MCF 10A (cell line): ENCODE data around the gene CSNK2A2. TPM values are rescaled to one million over a fixed set of nuclear protein-coding genes. Genes with fewer than 3 reads are reported as not detected.
A peak's percentile ranks its signal among the peaks of the same experiment; 100 is the strongest.

ENCODE experiments used
- BruUV-seq: library from RNA; stranded (reverse); fragments of 400-500 nt; replicated peaks from 2 replicates; lab custom pipeline; 2021; lab: Mats Ljungman, UMichigan
- CTCF ChIA-PET: fragments of 300-600 bp; sonication (Branson Sonifier 250); formaldehyde crosslinking; extraction: SDS; loops from one replicate; lab custom pipeline; 2021; ENCODE audit warnings: antibody characterized with exemption, inconsistent platforms; lab: Yijun Ruan, JAX
- POLR2A ChIA-PET: fragments of 300-600, 350-650 bp; sonication (Branson Sonifier 250); formaldehyde crosslinking; extraction: SDS; loops from one replicate; lab custom pipeline; 2020; ENCODE audit warnings: antibody characterized with exemption, inconsistent platforms; lab: Yijun Ruan, JAX
- DNase-seq: peaks from one replicate; pipeline ENCODE4 v3.0.0-alpha.2; 2018; ENCODE audit not compliant: unreplicated experiment
- H3K27ac Mint-ChIP-seq: one replicate; pipeline ENCODE4 v1.8.0; 2022; ENCODE audit warnings: mild to moderate bottlenecking, low read depth, mixed read lengths; ENCODE audit not compliant: unreplicated experiment
- H3K27me3 Mint-ChIP-seq: one replicate; pipeline ENCODE4 v1.8.0; 2022; ENCODE audit warnings: mixed read lengths; ENCODE audit not compliant: insufficient read depth, unreplicated experiment
- H3K36me3 Mint-ChIP-seq: one replicate; pipeline ENCODE4 v1.8.0; 2022; ENCODE audit warnings: mild to moderate bottlenecking, moderate library complexity, mixed read lengths; ENCODE audit not compliant: insufficient read depth, unreplicated experiment
- H3K4me1 Mint-ChIP-seq: one replicate; pipeline ENCODE4 v1.8.0; 2022; ENCODE audit warnings: mixed read lengths; ENCODE audit not compliant: insufficient read depth, unreplicated experiment
- H3K4me3 Mint-ChIP-seq: one replicate; pipeline ENCODE4 v1.8.0; 2022; ENCODE audit warnings: mild to moderate bottlenecking, moderate library complexity, mixed read lengths; ENCODE audit not compliant: unreplicated experiment
- H3K9me3 Mint-ChIP-seq: one replicate; pipeline ENCODE4 v1.8.0; 2022; ENCODE audit warnings: mixed read lengths; ENCODE audit not compliant: unreplicated experiment
- intact Hi-C: fragments of 100-400 bp; cut with micrococcal nuclease; formaldehyde crosslinking; loops from 2 replicates; pipeline ENCODE4 v1.14.1; 2022
- total RNA-seq: library from RNA; stranded (reverse); gene quantifications from 2 replicates; pipeline ENCODE4 v1.2.3, GENCODE V29; 2022
- TF ChIP-seq, protein P1 (sequence below): fragments of 200-600 bp; IDR thresholded peaks from one replicate; pipeline ENCODE4 v1.8.0; 2022; ENCODE audit warnings: antibody characterized with exemption, mild to moderate bottlenecking; ENCODE audit not compliant: unreplicated experiment

Gene CSNK2A2
- total RNA-seq, 1 experiment from 2014 or later = 97.2 TPM

DNA sequence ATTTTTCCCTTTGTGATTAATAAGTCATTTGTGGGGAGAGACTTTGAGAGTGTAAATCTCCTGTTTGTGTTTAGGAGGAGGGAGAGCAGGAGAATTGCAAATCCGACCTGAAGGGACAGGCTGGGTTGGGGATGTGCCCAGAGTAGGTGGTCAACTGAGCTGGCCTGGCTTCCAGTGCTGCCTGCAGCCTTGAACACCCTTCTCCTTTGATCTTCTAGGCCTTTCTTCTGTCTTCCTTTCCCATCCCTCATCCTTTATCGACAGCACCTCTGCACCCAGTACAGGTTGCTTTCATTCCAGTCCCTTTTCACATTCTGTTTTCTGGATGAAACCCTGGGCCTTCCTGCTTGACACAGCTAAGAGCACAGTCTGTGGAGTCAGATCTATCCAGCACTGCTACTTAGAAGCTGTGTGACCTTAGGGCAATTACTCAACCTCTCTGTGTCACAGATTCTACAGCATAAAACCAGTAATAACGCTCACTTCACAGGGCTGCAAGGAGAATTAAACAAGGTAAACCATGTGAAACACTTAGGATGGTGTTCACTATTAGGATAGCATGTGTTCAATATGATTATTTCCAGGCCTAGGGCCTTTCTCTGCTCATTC is 1.0 kb upstream of the CSNK2A2 start:
- H3K36me3 Mint-ChIP-seq = peaks cover 25% of the 10 kb centered on the region
- peaks cover 19% of the 10 kb centered on the region for H3K4me1 Mint-ChIP-seq
- peak overlapping the region; percentile 49 for H3K27ac Mint-ChIP-seq
- TF ChIP-seq, protein P1, sequence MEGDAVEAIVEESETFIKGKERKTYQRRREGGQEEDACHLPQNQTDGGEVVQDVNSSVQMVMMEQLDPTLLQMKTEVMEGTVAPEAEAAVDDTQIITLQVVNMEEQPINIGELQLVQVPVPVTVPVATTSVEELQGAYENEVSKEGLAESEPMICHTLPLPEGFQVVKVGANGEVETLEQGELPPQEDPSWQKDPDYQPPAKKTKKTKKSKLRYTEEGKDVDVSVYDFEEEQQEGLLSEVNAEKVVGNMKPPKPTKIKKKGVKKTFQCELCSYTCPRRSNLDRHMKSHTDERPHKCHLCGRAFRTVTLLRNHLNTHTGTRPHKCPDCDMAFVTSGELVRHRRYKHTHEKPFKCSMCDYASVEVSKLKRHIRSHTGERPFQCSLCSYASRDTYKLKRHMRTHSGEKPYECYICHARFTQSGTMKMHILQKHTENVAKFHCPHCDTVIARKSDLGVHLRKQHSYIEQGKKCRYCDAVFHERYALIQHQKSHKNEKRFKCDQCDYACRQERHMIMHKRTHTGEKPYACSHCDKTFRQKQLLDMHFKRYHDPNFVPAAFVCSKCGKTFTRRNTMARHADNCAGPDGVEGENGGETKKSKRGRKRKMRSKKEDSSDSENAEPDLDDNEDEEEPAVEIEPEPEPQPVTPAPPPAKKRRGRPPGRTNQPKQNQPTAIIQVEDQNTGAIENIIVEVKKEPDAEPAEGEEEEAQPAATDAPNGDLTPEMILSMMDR = no peak
- intact Hi-C loops = loop anchor here (1.0 kb wide), 1 partner anchor 179 kb away; no protein-coding TSS in a partner anchor
- H3K27me3 Mint-ChIP-seq = no peaks in the 10 kb centered on the region
- peak overlapping the region; percentile 81 for H3K4me3 Mint-ChIP-seq
- ChIA-PET CTCF (interaction anchor here (0.6 to 1.4 kb wide), 12 partner anchors 9 to 1297 kb away, joined by 3 to 5 read pairs (median 4); partner anchors contain the start of gene NDRG4), POLR2A (interaction anchor here (0.6 to 1.4 kb wide), 7 partner anchors 37 to 108 kb away, joined by 3 to 6 read pairs (median 3); partner anchors contain the start of genes CFAP20 and PRSS54)
- no peaks in the 10 kb centered on the region for H3K9me3 Mint-ChIP-seq
- DNase-seq = no peak
- no TSS peak for BruUV-seq

DNA sequence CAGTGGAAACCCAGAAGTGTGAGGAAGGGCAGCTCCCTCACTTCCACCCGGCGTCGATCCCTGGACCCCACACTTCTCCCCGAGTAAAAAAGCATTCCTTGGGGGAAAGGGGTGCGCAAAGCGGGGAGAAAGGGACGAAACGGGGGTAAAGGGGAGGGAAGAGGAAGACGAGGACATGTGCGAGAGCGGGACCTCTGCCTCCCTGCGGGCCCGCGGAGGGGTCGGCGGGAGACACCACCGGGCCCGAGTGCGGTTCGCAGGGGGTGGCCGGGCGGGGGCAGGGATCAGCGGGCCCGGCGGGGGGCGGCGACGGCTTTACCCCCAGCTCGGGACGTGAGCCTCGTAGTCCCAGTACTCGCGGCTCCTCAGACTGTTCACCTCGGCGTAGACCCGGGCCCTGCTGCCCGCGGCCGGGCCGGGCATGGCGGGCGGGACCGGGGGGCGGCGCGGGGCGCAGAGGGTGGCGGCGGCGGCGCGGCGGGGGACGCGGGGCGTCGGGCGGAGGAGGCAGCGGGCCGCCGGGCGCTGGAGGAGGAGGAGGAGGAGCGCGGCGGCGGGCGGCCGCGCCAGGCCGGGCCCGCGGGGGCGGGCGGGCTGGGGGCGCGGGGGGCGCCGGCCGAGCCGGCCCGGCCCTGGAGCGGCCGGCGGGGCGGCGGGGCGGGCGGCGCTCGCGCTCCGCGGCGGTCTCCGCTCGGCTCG is 443 bp downstream of the CSNK2A2 start:
- Mint-ChIP-seq H3K4me3 (peak overlapping the region; percentile 86), H3K4me1 (peaks cover 19% of the 10 kb centered on the region), H3K27me3 (no peaks in the 10 kb centered on the region), H3K9me3 (no peaks in the 10 kb centered on the region), H3K36me3 (peaks cover 37% of the 10 kb centered on the region), H3K27ac (peak overlapping the region; percentile 77)
- CTCF ChIA-PET = interaction anchor here (0.6 to 1.9 kb wide), 24 partner anchors 14 to 487 kb away, joined by 3 to 7 read pairs (median 3); partner anchors contain the start of gene SLC38A7
- BruUV-seq = no TSS peak
- POLR2A ChIA-PET = interaction anchor here (0.9 to 1.3 kb wide), 6 partner anchors 9 to 83 kb away, joined by 3 to 9 read pairs (median 5); partner anchors contain the start of gene CFAP20
- DNase-seq = peak; percentile 0
- intact Hi-C loops = loop anchor here (1.0 kb wide), 1 partner anchor 177 kb away; no protein-coding TSS in a partner anchor
- TF ChIP-seq, protein P1 = no peak

DNA sequence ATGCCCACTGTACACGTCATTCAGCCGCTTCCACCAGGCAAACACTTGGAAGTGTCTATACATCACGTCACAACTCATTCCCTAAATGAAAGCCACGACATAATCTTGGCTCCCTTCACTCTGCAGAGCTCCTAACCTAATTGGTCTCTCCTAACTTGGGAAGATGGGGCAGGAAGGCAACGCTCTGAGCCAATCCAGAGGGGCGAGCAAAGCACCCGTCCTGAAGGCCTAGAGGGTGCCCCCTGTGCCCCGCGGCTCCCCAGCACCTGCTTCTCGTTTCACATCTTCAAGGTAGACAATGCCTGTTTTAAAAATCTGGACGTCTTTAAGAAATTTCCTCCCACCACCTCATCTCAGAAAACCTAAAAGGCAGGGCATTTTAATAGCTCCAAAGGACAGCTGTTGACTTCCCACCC is 1.0 kb downstream of the CSNK2A2 start:
- H3K4me1 Mint-ChIP-seq = peaks cover 19% of the 10 kb centered on the region
- DNase-seq = peak; percentile 14
- peak overlapping the region; percentile 86 for H3K4me3 Mint-ChIP-seq
- peak overlapping the region; percentile 77 for H3K27ac Mint-ChIP-seq
- CTCF ChIA-PET = interaction anchor here (0.6 to 1.9 kb wide), 25 partner anchors 13 to 488 kb away, joined by 3 to 7 read pairs (median 3); partner anchors contain the start of gene SLC38A7
- intact Hi-C loops = loop anchor here (1.0 kb wide), 1 partner anchor 109 kb away; no protein-coding TSS in a partner anchor
- TF ChIP-seq, protein P1 = no peak
- BruUV-seq = no TSS peak
- peaks cover 42% of the 10 kb centered on the region for H3K36me3 Mint-ChIP-seq
- H3K27me3 Mint-ChIP-seq = no peaks in the 10 kb centered on the region
- POLR2A ChIA-PET = interaction anchor here (1.0 to 1.3 kb wide), 6 partner anchors 9 to 83 kb away, joined by 3 to 9 read pairs (median 5); partner anchors contain the start of gene CFAP20
- no peaks in the 10 kb centered on the region for H3K9me3 Mint-ChIP-seq
